Measurements from ENCODE around the gene WDCP.

Gene WDCP

GRCh38 chr2:24050041-24050979 is 3.1 kb upstream of the WDCP start:
- DNase-seq (ENCODE audit: low read depth, low spot score), result peak; percentile 16
- peak overlapping the region; percentile 70 for H3K4me3 ChIP-seq (ENCODE audit: low read depth, low read length)
- in situ Hi-C loops (cut with HindIII; ENCODE audit: low sequenced_read_pairs), result no loop called here
- TF ChIP-seq, protein P1, sequence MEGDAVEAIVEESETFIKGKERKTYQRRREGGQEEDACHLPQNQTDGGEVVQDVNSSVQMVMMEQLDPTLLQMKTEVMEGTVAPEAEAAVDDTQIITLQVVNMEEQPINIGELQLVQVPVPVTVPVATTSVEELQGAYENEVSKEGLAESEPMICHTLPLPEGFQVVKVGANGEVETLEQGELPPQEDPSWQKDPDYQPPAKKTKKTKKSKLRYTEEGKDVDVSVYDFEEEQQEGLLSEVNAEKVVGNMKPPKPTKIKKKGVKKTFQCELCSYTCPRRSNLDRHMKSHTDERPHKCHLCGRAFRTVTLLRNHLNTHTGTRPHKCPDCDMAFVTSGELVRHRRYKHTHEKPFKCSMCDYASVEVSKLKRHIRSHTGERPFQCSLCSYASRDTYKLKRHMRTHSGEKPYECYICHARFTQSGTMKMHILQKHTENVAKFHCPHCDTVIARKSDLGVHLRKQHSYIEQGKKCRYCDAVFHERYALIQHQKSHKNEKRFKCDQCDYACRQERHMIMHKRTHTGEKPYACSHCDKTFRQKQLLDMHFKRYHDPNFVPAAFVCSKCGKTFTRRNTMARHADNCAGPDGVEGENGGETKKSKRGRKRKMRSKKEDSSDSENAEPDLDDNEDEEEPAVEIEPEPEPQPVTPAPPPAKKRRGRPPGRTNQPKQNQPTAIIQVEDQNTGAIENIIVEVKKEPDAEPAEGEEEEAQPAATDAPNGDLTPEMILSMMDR (IDR thresholded peaks at IDR 0.05; ENCODE audit: low read depth, low read length), result no peak

DNA sequence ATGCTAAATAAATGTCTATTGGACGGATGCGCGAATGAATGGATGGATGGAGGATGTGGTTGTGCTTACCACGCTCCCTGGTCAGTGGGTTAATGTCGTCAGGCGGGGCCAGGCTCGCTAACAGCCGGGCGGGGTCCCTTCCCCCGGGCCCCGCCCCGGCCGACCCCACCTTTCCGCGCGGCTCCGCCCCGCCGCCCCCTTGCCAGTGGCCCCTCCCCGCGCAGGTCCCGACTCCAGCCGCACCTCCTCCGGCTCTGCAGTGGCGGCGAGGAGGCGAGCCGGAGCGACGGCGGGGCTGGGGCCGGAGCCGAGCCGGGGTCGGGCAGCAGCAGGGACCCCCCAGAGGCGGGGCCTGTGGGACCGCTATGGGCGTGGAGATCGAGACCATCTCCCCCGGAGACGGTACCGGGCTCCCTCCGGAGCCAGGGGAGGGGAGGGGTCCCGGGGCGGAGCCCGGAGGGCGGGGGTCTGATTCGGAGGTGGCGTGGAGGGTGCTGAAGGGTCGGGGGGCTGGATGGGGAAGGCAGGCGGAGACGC is 2.4 kb upstream of the WDCP start, which contains the start of gene FKBP1B:
TSS of gene FKBP1B (plus strand) at position 257 of the 537 bp plus-strand sequence. CDS start at position 366, 109 bp downstream.
- DNase-seq (ENCODE audit: low read depth, low spot score), result peak; percentile 63
- in situ Hi-C loops (cut with HindIII; ENCODE audit: low sequenced_read_pairs), result no loop called here
- H3K4me3 ChIP-seq (ENCODE audit: low read depth, low read length), result peak within 1 kb of the TSS; percentile 70
- TF ChIP-seq, protein P1 (IDR thresholded peaks at IDR 0.05; ENCODE audit: low read depth, low read length), result no peak

DNA sequence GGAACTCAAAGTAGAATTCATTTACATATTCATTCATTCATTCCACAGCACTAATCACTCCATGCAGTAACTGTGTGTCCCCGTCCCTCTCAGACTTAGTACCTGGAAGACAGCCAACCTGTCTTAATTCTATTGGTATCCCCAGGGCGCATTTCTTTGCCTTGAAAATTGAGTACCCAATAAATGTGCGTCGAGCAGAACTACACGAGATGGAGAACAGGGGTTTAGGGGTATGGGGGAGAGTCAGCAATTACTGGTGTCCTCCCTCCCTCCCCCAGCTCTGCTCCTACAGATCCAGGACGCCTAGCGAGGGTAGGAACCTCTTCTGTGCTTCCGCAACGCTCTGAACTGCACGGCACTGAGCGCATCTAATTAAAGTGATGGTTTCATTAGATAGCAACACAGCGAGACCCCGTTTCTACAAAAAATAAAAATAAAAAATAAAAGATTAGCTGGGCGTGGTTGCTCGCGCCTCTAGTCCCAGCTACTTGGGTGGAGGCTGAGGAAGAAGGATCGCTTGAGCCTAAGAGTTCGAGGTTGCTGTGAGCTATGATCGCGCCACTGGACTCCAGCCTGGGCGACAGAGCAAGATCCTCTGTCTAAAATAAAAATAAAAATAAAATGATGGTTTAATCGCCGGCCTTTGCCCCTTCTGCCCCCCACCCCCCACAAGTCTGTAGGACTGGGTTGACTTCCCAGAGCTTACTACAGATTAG is 1.7 kb upstream of the WDCP start:
- H3K4me3 ChIP-seq (ENCODE audit: low read depth, low read length), result peak overlapping the region; percentile 70
- in situ Hi-C loops (cut with HindIII; ENCODE audit: low sequenced_read_pairs), result no loop called here
- TF ChIP-seq, protein P1 (IDR thresholded peaks at IDR 0.05; ENCODE audit: low read depth, low read length), result no peak
- no peak for DNase-seq (ENCODE audit: low read depth, low spot score)

- in situ Hi-C loops (cut with HindIII; ENCODE audit: low sequenced_read_pairs), result no loop called here
- no peak overlapping the region for H3K4me3 ChIP-seq (ENCODE audit: low read depth, low read length)
- no peak for DNase-seq (ENCODE audit: low read depth, low spot score)
- TF ChIP-seq, protein P1 (IDR thresholded peaks at IDR 0.05; ENCODE audit: low read depth, low read length), result no peak
Measured at GRCh38 chr2:24047703-24048033, 477 bp upstream of the WDCP start.

DNA sequence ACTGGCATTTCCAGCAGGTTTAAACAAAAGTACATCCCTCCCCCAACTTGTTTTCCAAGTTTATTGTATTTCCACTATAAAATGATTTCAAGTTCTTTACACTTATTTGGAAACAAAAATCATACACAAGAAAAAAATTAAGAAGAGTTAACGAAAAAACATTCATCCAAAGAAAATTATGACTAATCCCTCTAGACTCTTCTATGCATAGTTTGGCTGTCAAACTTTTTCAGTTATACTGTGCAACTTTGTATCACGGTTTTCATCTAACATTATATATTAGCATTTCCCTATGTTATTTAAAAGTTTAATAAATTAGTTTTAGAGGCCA is 627 bp downstream of the WDCP start:
- peak overlapping the region; percentile 95 for H3K4me3 ChIP-seq (ENCODE audit: low read depth, low read length)
- in situ Hi-C loops (cut with HindIII; ENCODE audit: low sequenced_read_pairs), result no loop called here
- TF ChIP-seq, protein P1 (IDR thresholded peaks at IDR 0.05; ENCODE audit: low read depth, low read length), result no peak
- DNase-seq (ENCODE audit: low read depth, low spot score), result no peak
